Measurements from ENCODE around the gene HS3ST1.

DNA sequence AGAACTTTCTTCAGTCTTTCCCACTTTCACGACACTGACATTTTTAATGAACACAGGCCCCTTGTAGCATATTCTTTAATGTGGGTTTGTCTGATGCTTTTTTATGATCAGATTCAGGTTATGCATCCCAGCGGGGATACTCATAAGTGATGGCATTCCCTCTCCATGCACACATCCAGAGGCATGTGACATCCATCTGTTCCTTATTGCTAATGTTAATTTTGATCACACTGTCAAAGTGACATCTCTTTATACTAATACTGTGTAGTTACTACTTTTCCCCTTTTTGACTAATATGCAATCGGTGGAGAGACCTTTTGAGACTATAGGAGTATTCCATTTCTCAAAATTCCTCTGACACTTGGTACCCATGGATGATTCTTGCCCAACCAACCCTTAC lies 43.8 kb upstream of the HS3ST1 start:
- TF ChIP-seq, protein P1, sequence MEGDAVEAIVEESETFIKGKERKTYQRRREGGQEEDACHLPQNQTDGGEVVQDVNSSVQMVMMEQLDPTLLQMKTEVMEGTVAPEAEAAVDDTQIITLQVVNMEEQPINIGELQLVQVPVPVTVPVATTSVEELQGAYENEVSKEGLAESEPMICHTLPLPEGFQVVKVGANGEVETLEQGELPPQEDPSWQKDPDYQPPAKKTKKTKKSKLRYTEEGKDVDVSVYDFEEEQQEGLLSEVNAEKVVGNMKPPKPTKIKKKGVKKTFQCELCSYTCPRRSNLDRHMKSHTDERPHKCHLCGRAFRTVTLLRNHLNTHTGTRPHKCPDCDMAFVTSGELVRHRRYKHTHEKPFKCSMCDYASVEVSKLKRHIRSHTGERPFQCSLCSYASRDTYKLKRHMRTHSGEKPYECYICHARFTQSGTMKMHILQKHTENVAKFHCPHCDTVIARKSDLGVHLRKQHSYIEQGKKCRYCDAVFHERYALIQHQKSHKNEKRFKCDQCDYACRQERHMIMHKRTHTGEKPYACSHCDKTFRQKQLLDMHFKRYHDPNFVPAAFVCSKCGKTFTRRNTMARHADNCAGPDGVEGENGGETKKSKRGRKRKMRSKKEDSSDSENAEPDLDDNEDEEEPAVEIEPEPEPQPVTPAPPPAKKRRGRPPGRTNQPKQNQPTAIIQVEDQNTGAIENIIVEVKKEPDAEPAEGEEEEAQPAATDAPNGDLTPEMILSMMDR (IDR thresholded peaks at IDR 0.05; ENCODE audit: insufficient read depth, low read length, poor library complexity, severe bottlenecking), result no peak
- no peak for TF ChIP-seq EZH2phosphoT487 (conservative IDR thresholded peaks at IDR 0.05; ENCODE audit: low read length)

All from SU-DHL-6 (cell line).